Measurements from ENCODE around the gene NUCB1. TPM values are rescaled to one million over a fixed set of nuclear protein-coding genes. Genes with fewer than 3 reads are reported as not detected.
"Not testable (repeated sequence)": the region's sequence is repeated elsewhere in the genome, so short reads cannot be mapped to it uniquely, and the experiment has no call there.

NUCB1 gene
- total and polyA plus RNA-seq, 2 donors: 107 to 478 TPM

GRCh38 chr19:48925240-48925843, 25.2 kb downstream of the NUCB1 start:
- H3K36me3 ChIP-seq (ENCODE audit: insufficient read depth): no peaks in the 10 kb centered on the region
- DNase-seq (ENCODE audit: extremely low spot score): no peak
- no peak overlapping the region for H3K4me3 ChIP-seq (ENCODE audit: low read depth, low read length)
- H3K27ac ChIP-seq (ENCODE audit: low read depth): no peak overlapping the region
- WGBS: 74% methylated on average over 11 of the region's 11 CpGs
- H3K4me1 ChIP-seq (ENCODE audit: insufficient read depth): no peaks in the 10 kb centered on the region

GRCh38 chr19:48925890-48926289, 25.8 kb downstream of the NUCB1 start:
- H3K4me3 ChIP-seq (ENCODE audit: low read depth, low read length); H3K4me1 ChIP-seq (ENCODE audit: insufficient read depth); H3K27ac ChIP-seq (ENCODE audit: low read depth); DNase-seq (ENCODE audit: extremely low spot score); H3K36me3 ChIP-seq (ENCODE audit: insufficient read depth): not testable (repeated sequence)
- 88% methylated on average over 8 of the region's 8 CpGs for WGBS

GRCh38 chr19:48926909-48927308, 26.8 kb downstream of the NUCB1 start:
- DNase-seq (ENCODE audit: extremely low spot score): no peak
- H3K4me3 ChIP-seq (ENCODE audit: low read depth, low read length): no peak overlapping the region

GRCh38 chr19:48927692-48928091, 27.6 kb downstream of the NUCB1 start:
- H3K27ac ChIP-seq (ENCODE audit: low read depth); H3K4me1 ChIP-seq (ENCODE audit: insufficient read depth); DNase-seq (ENCODE audit: extremely low spot score); H3K4me3 ChIP-seq (ENCODE audit: low read depth, low read length); H3K36me3 ChIP-seq (ENCODE audit: insufficient read depth): not testable (repeated sequence)
- 88% methylated on average over 17 of the region's 17 CpGs for WGBS

More at GRCh38 chr19:48926909-48927308, 26.8 kb downstream of the NUCB1 start:
- Histone ChIP-seq H3K27ac (ENCODE audit: low read depth) (no peak overlapping the region), H3K4me1 (ENCODE audit: insufficient read depth) (no peaks in the 10 kb centered on the region), H3K36me3 (ENCODE audit: insufficient read depth) (no peaks in the 10 kb centered on the region)
- WGBS: 20% methylated on average over 10 of the region's 10 CpGs

GRCh38 chr19:48928164-48929025, 28.3 kb downstream of the NUCB1 start:
- no peaks in the 10 kb centered on the region for H3K4me1 ChIP-seq (ENCODE audit: insufficient read depth)
- H3K27ac ChIP-seq (ENCODE audit: low read depth): no peak overlapping the region
- no peaks in the 10 kb centered on the region for H3K36me3 ChIP-seq (ENCODE audit: insufficient read depth)
- DNase-seq (ENCODE audit: extremely low spot score): no peak
- H3K4me3 ChIP-seq (ENCODE audit: low read depth, low read length): no peak overlapping the region
- WGBS: 65% methylated on average over 15 of the region's 15 CpGs

GRCh38 chr19:48933382-48933932, 33.3 kb downstream of the NUCB1 start, which contains the start of gene DHDH:
TSS of gene DHDH (plus strand) at chr19:48933699. CDS start at chr19:48933722, 23 bp downstream.
- H3K27ac ChIP-seq (ENCODE audit: low read depth): no peak within 1 kb of the TSS
- WGBS: under 1% methylated on average over 43 of the region's 43 CpGs
- no peaks in the 10 kb centered on the region for H3K4me1 ChIP-seq (ENCODE audit: insufficient read depth)
- no peaks in the 10 kb centered on the region for H3K36me3 ChIP-seq (ENCODE audit: insufficient read depth)
- peak within 1 kb of the TSS; percentile 37 for H3K4me3 ChIP-seq (ENCODE audit: low read depth, low read length)
- peak; percentile 66 for DNase-seq (ENCODE audit: extremely low spot score)

- H3K4me1 ChIP-seq (ENCODE audit: insufficient read depth): no peaks in the 10 kb centered on the region
- no peak overlapping the region for H3K4me3 ChIP-seq (ENCODE audit: low read depth, low read length)
- no peak for DNase-seq (ENCODE audit: extremely low spot score)
- WGBS: 80% methylated on average over 19 of the region's 19 CpGs
- no peak overlapping the region for H3K27ac ChIP-seq (ENCODE audit: low read depth)
- no peaks in the 10 kb centered on the region for H3K36me3 ChIP-seq (ENCODE audit: insufficient read depth)
Measured at GRCh38 chr19:48934837-48935236, 34.7 kb downstream of the NUCB1 start.

GRCh38 chr19:48935864-48936263, 35.8 kb downstream of the NUCB1 start:
- H3K27ac ChIP-seq (ENCODE audit: low read depth): no peak overlapping the region
- no peaks in the 10 kb centered on the region for H3K36me3 ChIP-seq (ENCODE audit: insufficient read depth)
- H3K4me1 ChIP-seq (ENCODE audit: insufficient read depth): no peaks in the 10 kb centered on the region
- no peak overlapping the region for H3K4me3 ChIP-seq (ENCODE audit: low read depth, low read length)
- WGBS: 97% methylated on average over 25 of the region's 25 CpGs
- no peak for DNase-seq (ENCODE audit: extremely low spot score)

GRCh38 chr19:48938256-48938655, 38.1 kb downstream of the NUCB1 start:
- Histone ChIP-seq H3K4me1 (ENCODE audit: insufficient read depth) (no peaks in the 10 kb centered on the region), H3K27ac (ENCODE audit: low read depth) (no peak overlapping the region), H3K4me3 (ENCODE audit: low read depth, low read length) (no peak overlapping the region), H3K36me3 (ENCODE audit: insufficient read depth) (no peaks in the 10 kb centered on the region)
- no peak for DNase-seq (ENCODE audit: extremely low spot score)
- 78% methylated on average over 7 of the region's 7 CpGs for WGBS

- Histone ChIP-seq H3K36me3 (ENCODE audit: insufficient read depth) (no peaks in the 10 kb centered on the region), H3K4me3 (ENCODE audit: low read depth, low read length) (no peak overlapping the region), H3K4me1 (ENCODE audit: insufficient read depth) (no peaks in the 10 kb centered on the region), H3K27ac (ENCODE audit: low read depth) (no peak overlapping the region)
- DNase-seq (ENCODE audit: extremely low spot score): no peak
- 97% methylated on average over 5 of the region's 5 CpGs for WGBS
Measured at GRCh38 chr19:48940902-48941301, 40.8 kb downstream of the NUCB1 start.

- no peak for DNase-seq (ENCODE audit: extremely low spot score)
- H3K36me3 ChIP-seq (ENCODE audit: insufficient read depth): no peaks in the 10 kb centered on the region
- H3K4me1 ChIP-seq (ENCODE audit: insufficient read depth): no peaks in the 10 kb centered on the region
- no peak overlapping the region for H3K4me3 ChIP-seq (ENCODE audit: low read depth, low read length)
- H3K27ac ChIP-seq (ENCODE audit: low read depth): no peak overlapping the region
- WGBS: 89% methylated on average over 6 of the region's 6 CpGs
Measured at GRCh38 chr19:48943081-48943480, 43.0 kb downstream of the NUCB1 start.

GRCh38 chr19:48945415-48945814, 45.3 kb downstream of the NUCB1 start:
- Histone ChIP-seq H3K4me3 (ENCODE audit: low read depth, low read length) (no peak overlapping the region), H3K36me3 (ENCODE audit: insufficient read depth) (no peaks in the 10 kb centered on the region), H3K27ac (ENCODE audit: low read depth) (no peak overlapping the region), H3K4me1 (ENCODE audit: insufficient read depth) (no peaks in the 10 kb centered on the region)
- DNase-seq (ENCODE audit: extremely low spot score): no peak
- 93% methylated on average over 5 of the region's 5 CpGs for WGBS

GRCh38 chr19:48945817-48946216, 45.7 kb downstream of the NUCB1 start:
- no peak overlapping the region for H3K4me3 ChIP-seq (ENCODE audit: low read depth, low read length)
- DNase-seq (ENCODE audit: extremely low spot score): no peak
- H3K36me3 ChIP-seq (ENCODE audit: insufficient read depth): no peaks in the 10 kb centered on the region
- no peak overlapping the region for H3K27ac ChIP-seq (ENCODE audit: low read depth)
- H3K4me1 ChIP-seq (ENCODE audit: insufficient read depth): no peaks in the 10 kb centered on the region
- WGBS: 88% methylated on average over 2 of the region's 2 CpGs

All from urinary bladder (tissue), 4 donors.